GM12865 (cell line): Measurements from ENCODE around the gene GPR149.

Experiments
- DNase-seq: peaks from one replicate; pipeline ENCODE4 v3.0.0; 2010; ENCODE audit warnings: low read depth
- H3K4me3 ChIP-seq: 2 replicates; pipeline ENCODE4 v1.5.1; 2011; ENCODE audit warnings: mild to moderate bottlenecking, low read depth, low read length, control low read depth
- TF ChIP-seq, protein P1 (sequence below): IDR thresholded peaks from 2 replicates; pipeline ENCODE4 v1.5.1; 2011; ENCODE audit warnings: low read length, control low read depth, low read depth, inconsistent platforms; ENCODE audit not compliant: insufficient read depth; ENCODE audit errors: missing control alignments

The GPR149 gene

DNA sequence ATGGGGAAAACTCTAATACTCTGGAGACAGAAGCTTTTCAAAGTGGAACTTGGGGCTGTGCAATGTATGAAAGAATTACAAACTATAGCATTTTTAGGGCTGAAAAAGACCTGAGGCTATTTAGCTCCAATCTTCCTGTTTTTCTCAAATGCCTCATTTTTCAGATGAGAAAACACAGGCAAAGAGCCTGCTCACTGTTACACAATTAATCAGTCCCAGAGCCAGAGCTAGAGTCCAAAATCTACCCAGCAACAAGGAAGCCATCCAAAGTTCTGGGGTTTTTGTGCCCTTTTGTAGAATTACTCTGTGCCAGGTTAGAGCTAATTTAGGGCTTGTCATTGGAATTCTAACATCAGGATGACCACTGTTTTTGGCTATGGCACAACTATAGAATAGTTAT lies 45.5 kb downstream of the GPR149 start:
- TF ChIP-seq, protein P1, sequence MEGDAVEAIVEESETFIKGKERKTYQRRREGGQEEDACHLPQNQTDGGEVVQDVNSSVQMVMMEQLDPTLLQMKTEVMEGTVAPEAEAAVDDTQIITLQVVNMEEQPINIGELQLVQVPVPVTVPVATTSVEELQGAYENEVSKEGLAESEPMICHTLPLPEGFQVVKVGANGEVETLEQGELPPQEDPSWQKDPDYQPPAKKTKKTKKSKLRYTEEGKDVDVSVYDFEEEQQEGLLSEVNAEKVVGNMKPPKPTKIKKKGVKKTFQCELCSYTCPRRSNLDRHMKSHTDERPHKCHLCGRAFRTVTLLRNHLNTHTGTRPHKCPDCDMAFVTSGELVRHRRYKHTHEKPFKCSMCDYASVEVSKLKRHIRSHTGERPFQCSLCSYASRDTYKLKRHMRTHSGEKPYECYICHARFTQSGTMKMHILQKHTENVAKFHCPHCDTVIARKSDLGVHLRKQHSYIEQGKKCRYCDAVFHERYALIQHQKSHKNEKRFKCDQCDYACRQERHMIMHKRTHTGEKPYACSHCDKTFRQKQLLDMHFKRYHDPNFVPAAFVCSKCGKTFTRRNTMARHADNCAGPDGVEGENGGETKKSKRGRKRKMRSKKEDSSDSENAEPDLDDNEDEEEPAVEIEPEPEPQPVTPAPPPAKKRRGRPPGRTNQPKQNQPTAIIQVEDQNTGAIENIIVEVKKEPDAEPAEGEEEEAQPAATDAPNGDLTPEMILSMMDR: no peak
- H3K4me3 ChIP-seq: no peak overlapping the region
- DNase-seq: no peak

DNA sequence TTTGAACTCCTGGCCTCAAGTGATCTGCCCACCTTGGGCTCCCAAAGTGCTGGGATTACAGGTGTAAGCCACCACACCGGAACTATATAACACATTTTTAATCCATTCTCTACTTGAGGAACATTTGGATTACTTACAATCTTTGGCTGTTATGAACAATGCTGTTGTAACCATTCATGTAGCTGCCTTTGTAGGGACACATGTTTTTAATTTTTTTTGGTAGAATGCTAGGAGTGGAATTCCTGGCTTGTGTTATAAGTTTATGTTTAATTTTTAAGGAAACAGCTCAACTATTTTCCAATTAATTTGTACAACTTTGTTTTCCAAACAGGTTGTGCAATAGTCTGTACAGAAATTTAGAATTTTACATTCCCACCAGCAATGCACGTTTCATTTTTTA lies 51.7 kb downstream of the GPR149 start:
- TF ChIP-seq, protein P1: no peak
- DNase-seq: no peak
- H3K4me3 ChIP-seq: no peak overlapping the region

DNA sequence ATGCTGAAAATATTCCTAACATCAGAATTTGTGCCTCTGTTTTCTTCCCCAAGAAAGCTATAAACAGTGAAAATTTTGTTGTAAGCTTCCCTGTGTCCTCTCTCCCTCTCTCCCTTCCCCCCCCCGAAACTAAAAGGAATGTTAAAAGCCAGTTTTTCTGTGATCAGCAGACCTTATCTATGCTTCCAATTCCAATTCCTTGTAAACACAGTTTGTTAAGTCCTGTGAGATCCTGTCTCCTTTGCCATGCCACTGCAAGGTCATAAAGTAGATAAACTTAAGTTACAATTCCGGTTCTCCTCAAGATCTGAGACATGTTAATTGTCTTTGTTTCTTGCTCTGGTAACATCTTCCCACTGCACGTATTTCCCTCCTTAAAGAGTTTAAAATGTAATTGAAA lies 62.8 kb downstream of the GPR149 start:
- TF ChIP-seq, protein P1: no peak
- no peak overlapping the region for H3K4me3 ChIP-seq
- DNase-seq: no peak

DNA sequence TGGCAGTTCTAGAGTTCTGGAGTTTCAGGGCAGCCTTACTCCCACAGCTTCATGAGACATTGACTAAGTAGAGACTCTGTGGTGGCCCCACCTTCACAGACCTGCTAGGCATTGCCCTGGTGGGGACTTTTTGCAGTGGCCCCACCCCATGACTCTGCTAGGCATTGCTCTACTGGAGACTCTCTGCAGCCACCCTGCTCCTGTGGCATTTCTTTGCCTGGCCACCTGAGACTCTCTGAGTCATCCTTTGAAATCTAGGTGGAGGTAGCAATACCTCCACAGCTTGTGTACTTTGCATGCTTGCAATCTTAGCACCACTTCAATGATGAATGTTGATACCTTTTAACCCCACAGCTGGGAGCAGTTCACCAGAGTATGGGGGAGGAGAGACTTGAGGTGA lies 65.1 kb downstream of the GPR149 start:
- H3K4me3 ChIP-seq: no peak overlapping the region
- TF ChIP-seq, protein P1: no peak
- no peak for DNase-seq

DNA sequence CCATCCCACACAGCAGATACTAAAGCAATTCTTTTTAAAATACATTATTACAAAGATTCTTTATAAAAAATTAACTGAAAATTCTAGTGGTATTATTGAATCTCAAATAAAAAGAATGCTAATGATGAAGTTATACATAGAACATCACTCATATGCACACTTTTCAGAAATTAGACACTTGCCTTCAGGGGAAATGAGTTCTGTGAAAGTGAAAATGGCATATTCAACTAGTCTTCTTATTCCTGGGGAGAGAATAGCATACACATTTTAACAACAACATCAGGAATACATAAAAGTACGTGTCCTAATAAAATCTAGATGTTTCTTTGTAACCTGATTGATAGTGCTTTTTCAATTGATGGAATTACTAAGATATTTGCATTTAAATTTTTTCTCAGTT lies 68.9 kb downstream of the GPR149 start:
- no peak overlapping the region for H3K4me3 ChIP-seq
- no peak for DNase-seq
- TF ChIP-seq, protein P1: no peak

GRCh38 chr3:154356009-154356408 lies 74.0 kb downstream of the GPR149 start:
- TF ChIP-seq, protein P1: no peak
- H3K4me3 ChIP-seq: no peak overlapping the region
- DNase-seq: no peak

- TF ChIP-seq, protein P1: no peak
- no peak for DNase-seq
- H3K4me3 ChIP-seq: no peak overlapping the region
Measured at GRCh38 chr3:154349223-154349622, 80.8 kb downstream of the GPR149 start.
